Nucleus accumbens (tissue), 56 donors: Measurements from ENCODE around the gene GPR119.
"Not testable (repeated sequence)": the region's sequence is repeated elsewhere in the genome, so short reads cannot be mapped to it uniquely, and the experiment has no call there.

ENCODE experiments used
- DNase-seq, 56 donors: peaks; one replicate each; lab custom pipeline; 2025; lab: John Stamatoyannopoulos, UW

The GPR119 gene

GRCh38 chrX:130385520-130385919 lies at the start of gene GPR119:
TSS of gene GPR119 (minus strand) at chrX:130385674. CDS start at chrX:130385447, 227 bp downstream.
- no peak for DNase-seq

DNA sequence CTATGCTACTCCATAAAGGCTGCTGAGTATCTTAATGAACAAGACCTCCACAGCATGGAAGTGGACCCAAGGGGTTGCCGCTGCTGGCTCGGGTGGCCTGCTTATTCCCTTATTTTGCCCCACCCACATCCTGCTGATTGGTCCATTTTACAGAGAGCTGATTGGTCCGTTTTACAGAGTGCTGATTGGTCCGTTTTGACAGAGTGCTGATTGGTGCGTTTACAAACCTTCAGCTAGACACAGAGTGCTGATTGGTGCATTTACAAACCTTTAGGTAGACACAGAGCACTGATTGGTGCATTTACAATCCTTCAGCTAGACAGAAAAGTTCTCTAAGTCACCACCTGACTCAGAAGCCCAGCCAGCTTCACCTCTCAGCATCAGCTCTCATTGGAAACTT lies 43.8 kb upstream of the GPR119 start:
- not testable (repeated sequence) for DNase-seq

GRCh38 chrX:130426531-130426930 lies 41.1 kb upstream of the GPR119 start:
- no peak for DNase-seq

DNA sequence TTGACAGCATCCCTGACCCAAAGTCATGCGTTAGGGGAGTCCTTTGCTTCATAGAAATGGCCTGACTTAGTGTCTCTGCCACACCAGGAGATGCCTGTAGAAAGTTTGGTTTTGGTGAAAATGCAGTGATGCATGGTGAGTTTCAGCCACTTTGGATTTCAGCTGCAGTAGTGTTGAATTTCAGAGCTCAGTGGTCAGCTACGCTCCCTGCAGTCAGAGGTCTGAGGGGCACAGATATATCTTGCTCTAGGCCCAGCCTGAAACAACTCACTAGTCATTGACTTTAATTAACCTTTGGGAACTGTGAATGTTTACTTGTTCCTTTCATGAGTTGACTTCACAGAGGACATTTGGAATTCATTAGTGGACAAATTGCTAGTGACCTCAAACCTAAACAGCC lies 33.8 kb upstream of the GPR119 start:
- no peak for DNase-seq

GRCh38 chrX:130418740-130419139 lies 33.3 kb upstream of the GPR119 start:
- no peak for DNase-seq

- no peak for DNase-seq
These were observed 32.6 kb upstream of the GPR119 start for GRCh38 chrX:130418066-130418465.

GRCh38 chrX:130416785-130417184 lies 31.3 kb upstream of the GPR119 start:
- DNase-seq = no peak

- DNase-seq = no peak
These were observed 29.7 kb upstream of the GPR119 start for GRCh38 chrX:130415201-130415600.

GRCh38 chrX:130414800-130415199 lies 29.3 kb upstream of the GPR119 start:
- no peak for DNase-seq

DNA sequence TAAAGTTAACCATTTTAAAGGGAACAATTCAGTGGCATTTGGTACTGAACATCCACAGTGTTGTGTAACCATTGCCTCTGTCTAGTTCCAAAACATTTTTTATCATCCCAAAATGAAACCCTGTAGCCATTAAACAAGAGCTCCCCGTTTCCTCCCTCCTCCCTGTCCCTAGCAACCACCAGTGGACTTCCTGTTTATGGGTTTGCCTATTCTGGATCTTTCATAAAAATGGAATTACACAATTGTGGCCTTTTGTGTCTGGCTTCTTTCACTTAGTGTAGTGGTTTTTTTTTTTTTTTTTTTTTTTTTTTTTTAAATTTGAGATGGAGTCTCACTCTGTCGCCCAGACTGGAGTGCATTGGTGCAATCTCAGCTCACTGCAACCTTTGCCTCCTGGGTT lies 27.9 kb upstream of the GPR119 start:
- no peak for DNase-seq

DNA sequence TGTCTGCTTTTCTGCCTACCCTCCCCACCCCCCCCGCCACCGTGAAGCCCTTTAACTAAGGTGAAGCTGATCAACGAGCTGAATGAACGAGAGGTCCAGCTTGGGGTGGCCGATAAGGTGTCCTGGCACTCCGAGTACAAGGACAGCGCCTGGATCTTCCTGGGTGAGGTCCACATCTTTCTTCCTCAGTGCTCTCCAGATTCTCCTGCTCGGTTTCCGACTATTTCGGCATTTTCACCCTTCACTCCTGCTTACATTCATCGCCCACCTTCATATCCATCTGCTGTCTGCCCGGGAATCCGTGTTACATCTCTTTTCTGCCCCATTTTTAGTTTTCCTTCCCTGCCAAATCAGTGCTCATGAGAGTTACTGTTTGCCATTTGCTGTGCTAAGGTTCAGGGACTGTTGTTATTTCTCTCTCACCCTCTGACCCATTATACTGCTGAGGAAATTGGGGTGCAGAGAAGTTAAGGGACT lies 16.8 kb upstream of the GPR119 start:
- peak in 1 of 56 donors; percentile 24 for DNase-seq

DNA sequence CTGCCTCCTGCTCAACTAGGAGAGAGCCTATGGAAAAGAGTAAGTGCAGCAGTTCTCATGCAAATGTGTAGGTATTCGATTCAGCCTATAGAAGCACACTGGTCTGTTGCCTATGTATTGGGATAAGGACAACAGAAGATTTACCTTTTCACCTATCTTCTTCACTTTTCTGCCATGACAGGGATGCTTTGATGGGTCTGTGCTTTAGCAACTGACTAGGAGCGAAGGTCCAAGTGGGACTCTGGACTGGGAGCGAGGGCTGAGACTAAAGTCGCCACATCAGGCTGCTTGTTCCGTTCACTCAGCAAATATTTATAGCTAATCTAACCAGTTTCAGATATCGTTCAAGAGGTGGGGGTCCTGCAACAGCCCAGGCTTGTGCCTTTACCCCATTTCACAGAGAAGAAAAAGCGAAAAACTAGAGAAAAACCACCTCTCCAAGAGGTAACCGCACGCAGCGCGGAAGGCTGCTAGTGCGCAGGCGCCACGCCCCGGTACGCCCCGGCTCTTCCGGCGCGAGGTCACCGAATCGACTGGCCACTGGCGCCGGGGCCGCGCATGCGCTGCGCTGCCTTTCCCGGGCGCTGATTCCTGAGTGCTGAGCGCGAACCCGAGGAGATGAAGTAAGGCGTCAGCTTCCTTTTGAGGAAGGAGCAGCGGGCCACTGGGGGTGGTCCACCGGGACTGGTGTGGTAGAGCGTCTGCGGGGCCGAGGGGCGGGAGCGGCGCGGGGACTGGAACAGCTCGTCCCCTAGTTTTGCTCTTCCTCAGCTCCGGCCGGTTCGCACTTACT lies 16.1 kb upstream of the GPR119 start, which contains the start of gene RBMX2:
RBMX2 (plus strand) TSS at position 573 of the 793 bp plus-strand sequence; CDS start at position 619, 46 bp downstream.
- peak in 55 of 56 donors; percentile 0 to 78 (median 50) for DNase-seq

- no peak for DNase-seq
These were observed 9.9 kb upstream of the GPR119 start for GRCh38 chrX:130395341-130395740.

GRCh38 chrX:130393451-130394074 lies 8.1 kb upstream of the GPR119 start:
- DNase-seq = peak in 48 of 56 donors; percentile 1 to 71 (median 24)

DNA sequence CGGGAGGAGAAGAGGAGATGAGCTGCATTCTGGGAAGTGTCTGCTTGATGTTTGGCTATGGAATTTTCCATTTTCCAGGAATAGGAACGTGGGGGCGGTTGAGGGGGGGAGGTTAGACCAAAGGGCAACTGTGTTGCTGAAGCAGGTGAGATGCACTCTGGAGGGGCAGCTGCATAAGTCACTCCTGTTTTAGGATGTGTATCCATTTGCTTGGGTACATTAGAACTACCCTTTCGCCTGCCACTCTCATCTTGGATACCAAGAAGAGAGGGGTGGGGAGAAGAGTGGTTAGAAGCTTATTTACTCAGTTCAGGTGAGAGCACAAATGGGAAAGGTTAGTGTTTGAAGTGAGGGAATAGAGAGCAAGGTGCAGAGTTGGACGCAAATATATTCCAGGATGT lies 934 bp upstream of the GPR119 start:
- no peak for DNase-seq

DNA sequence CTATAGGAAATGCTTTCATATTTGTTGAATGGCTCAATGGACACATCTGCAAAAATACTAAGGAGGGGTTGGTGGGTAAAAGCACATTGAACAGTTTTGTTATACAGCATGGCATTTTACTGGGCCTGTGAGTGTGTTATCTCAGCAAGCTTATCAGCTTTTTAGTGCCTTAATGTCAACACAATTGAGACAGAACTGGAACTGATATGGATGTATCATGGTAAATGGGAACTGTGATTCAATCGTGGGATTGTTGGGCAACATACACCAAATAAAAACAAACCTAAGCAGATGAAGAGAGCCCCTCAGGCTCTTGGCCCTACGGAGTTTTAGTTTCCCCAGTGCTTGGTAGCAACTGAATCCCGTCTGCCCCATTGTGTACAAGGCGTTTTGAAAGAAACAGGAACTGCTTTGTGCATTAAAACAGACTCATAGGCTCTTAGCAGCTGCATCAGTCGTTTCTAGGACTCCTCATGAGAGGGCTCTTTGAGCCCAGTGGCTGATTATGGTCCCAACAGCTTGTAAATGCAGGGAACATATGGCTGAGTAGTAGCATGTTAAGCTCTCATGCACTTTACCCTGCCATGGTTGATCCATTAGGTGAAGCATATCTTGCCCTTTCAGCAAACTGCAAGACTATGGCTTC lies 7.3 kb downstream of the GPR119 start:
- DNase-seq = peak in 11 of 56 donors; percentile 0 to 9 (median 1)

GRCh38 chrX:130376077-130376476 lies 9.4 kb downstream of the GPR119 start:
- DNase-seq = no peak

- not testable (repeated sequence) for DNase-seq
These were observed 33.4 kb downstream of the GPR119 start for GRCh38 chrX:130352050-130352449.

- DNase-seq = no peak
These were observed 33.9 kb downstream of the GPR119 start for GRCh38 chrX:130351567-130351966.

DNA sequence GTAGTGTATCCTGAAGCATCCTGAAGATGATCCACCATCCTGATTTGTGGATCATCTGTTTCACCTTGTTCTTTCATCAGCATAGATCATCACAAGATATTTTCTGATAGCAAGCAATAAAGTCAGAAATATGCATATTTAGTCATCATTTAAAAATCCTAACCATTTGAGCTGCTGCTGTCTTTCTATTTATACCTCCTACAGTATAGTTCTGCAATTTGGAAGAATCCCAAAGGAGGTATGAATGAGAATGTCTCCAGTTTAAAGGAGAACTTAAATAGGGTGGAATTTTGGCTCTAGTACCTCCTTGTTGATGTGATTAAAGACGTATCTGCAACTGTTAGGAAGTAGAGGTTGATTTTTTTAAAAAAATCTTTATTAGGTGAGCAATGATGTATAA lies 38.2 kb downstream of the GPR119 start:
- no peak for DNase-seq

DNA sequence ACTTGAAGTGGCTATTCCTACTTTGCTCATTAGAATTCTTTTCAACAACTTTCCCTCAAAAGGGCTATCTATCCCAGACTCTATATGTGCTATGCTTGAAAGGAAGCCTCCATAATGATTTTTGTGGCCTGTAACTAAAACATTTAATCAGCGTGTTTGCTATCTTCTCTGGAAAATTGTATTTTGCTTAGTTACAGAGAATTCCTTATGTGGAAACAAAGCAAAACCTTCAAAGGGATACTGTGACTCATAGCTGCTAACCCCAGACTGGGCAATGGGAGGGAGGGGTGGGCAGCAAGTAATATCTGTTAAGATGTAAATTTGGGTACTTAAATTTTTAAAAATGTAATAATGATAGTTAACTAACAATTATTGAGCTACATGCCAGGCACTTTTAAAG lies 42.1 kb downstream of the GPR119 start:
- no peak for DNase-seq
